Measurements from ENCODE around the gene OR2A14.
"Not testable (repeated sequence)": the region's sequence is repeated elsewhere in the genome, so short reads cannot be mapped to it uniquely, and the experiment has no call there.

OR2A14 gene

DNA sequence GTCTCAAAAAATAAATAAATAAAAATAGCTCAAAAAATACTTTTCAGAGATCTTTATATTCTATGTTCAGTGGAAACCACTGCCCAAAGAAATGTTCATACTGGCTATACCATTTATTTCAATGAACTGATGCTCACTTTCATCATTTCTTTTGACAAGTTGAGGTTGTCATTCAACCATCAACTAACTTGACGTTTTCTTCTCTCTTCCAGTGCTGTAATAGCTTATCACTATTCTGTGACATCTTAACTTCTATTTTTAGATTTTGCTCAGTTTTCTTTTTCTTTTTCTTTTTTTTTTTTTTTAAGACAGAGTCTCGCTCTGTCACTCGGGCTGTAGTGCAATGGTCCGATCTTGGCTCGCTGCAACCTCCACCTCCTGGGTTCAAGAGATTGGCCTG is 51.6 kb downstream of the OR2A14 start:
- no peak for DNase-seq (ENCODE audit: low read depth, low spot score)
- Histone ChIP-seq H3K36me3 (ENCODE audit: insufficient read depth, low read length) (no peaks in the 10 kb centered on the region), H3K9me3 (ENCODE audit: low read depth, low read length) (no peaks in the 10 kb centered on the region), H3K4me3 (no peak overlapping the region), H3K27ac (no peak overlapping the region), H3K9ac (ENCODE audit: insufficient read length) (no peak overlapping the region)
- TF ChIP-seq POLR2AphosphoS5 (IDR thresholded peaks at IDR 0.05; ENCODE audit: borderline replicate concordance, low read depth, low read length) (no peak), FOXP2 (optimal IDR thresholded peaks at IDR 0.05; ENCODE audit: control extremely low read depth, extremely low read length, insufficient read depth) (no peak), EZH2 (IDR thresholded peaks at IDR 0.05) (no peak)

DNA sequence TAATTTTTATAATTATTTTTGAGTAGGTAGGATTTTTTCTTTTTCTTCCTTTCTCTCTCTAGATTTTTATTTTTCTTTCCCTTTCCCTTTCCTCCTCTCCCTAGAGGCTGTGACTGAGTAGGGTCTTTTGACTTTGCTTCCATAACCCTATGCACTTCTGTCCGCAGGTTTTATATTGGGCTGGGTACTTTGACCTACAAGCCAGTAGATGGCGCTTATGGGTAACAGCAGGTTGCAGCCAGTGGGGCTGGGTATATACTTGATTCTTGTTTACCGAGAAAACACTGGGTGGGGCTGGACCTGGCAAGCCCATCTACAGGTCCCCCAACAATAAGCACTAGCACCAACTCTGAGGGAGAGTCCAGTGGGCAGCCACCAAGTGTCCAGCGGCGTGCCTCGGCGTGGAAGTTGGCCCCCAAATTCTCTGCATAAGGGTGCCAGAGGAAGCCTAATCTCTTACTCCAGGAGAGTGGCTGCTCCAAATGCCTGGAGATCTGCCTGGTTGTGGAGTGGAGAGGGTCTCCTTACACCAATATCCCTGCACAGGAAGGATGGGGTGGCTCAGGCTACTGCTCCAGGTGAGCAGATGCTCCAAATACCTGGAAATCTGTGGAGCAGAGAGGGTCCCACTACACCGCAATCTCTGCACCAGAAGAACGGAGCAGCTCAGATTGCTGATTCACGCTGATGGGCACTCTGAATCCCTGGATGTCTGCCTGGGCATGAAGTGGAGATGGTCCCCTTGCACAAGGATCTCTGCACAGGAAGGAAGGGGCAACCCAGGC is 55.6 kb downstream of the OR2A14 start:
- not testable (repeated sequence) for H3K9ac ChIP-seq (ENCODE audit: insufficient read length); H3K9me3 ChIP-seq (ENCODE audit: low read depth, low read length); H3K36me3 ChIP-seq (ENCODE audit: insufficient read depth, low read length); H3K4me3 ChIP-seq; H3K27ac ChIP-seq; DNase-seq (ENCODE audit: low read depth, low spot score)

DNA sequence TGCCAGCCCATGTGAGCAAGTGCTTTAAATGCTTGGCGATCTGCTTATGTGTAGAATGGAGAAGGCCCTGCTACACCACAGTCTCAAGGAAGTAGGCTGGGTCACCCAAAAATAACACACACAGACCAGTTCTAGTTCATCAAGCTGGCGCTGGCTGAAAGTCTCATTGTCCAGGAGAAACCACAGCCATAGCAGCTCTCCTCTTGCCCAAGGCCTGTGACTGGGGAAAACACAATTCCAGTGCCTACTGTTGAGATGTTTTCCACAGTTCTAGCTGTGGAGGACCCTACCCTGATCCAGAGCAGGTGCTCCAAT is 56.1 kb downstream of the OR2A14 start:
- not testable (repeated sequence) for H3K36me3 ChIP-seq (ENCODE audit: insufficient read depth, low read length); H3K9me3 ChIP-seq (ENCODE audit: low read depth, low read length); DNase-seq (ENCODE audit: low read depth, low spot score); H3K4me3 ChIP-seq; H3K9ac ChIP-seq (ENCODE audit: insufficient read length); H3K27ac ChIP-seq

Data from SK-N-MC (cell line).